Esophagus muscularis mucosa (tissue), 4 donors: ENCODE measurements around the gene SEC24D.

ENCODE experiments used
- CTCF ChIP-seq, 3 experiments: fragments of 200-600 bp in 2 of 3; fragments of 450-650 bp in 1 of 3; sonication (generic) in 2 of 3; IDR thresholded peaks; one replicate each; pipeline ENCODE4 v1.5.1; 2017 to 2019; ENCODE audit warnings: antibody characterized with exemption in 3 of 3, mild to moderate bottlenecking in 2 of 3, moderate library complexity in 1 of 3
- EP300 ChIP-seq: sonication (generic); formaldehyde crosslinking; IDR thresholded peaks from one replicate; pipeline ENCODE4 v1.6.1; 2017; ENCODE audit warnings: antibody characterized with exemption
- POLR2A ChIP-seq: fragments of 450-650 bp; IDR thresholded peaks from one replicate; pipeline ENCODE4 v1.6.1; 2017; ENCODE audit warnings: antibody characterized with exemption, moderate library complexity, mild to moderate bottlenecking, low read depth

DNA sequence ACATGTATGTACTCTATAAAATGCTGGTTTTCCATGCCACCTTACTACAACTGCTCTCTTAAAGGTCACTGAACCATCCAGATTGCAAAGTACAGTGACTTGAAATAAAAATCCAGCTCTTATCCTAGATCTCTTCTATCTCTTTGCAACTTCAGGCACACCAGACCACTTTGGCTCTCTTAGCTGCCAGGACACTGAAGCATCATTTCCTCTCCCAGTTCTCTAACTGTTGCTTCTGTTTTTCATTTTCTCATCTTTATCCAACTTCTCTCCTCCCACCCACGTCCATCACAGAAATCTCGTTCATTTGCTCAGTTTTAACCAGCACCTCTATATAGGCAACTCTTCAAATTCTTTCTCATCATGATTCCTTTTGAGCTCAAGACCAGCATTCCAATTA lies 76.4 kb downstream of the SEC24D start:
- no peak for TF ChIP-seq POLR2A
- no peak for TF ChIP-seq CTCF (IDR thresholded peaks at IDR 0.05)
- TF ChIP-seq EP300: no peak
